Endothelial cell of umbilical vein (primary cell): ENCODE measurements around the gene ELMO2.

ENCODE experiments used
- EZH2 ChIP-seq: IDR thresholded peaks from 2 replicates; pipeline ENCODE4 v1.6.1; 2012; ENCODE audit warnings: borderline replicate concordance, low read depth, mild to moderate bottlenecking, moderate library complexity, low read length, inconsistent platforms; ENCODE audit not compliant: severe bottlenecking
- JUN ChIP-seq: IDR thresholded peaks from 2 replicates; pipeline ENCODE4 v1.6.1; 2011; ENCODE audit warnings: borderline replicate concordance, low read depth; ENCODE audit not compliant: insufficient read length, insufficient read depth
- MYC ChIP-seq: IDR thresholded peaks from one replicate; pipeline ENCODE4 v1.6.1; 2011; ENCODE audit warnings: mild to moderate bottlenecking, low read depth, low read length
- POLR2A ChIP-seq: IDR thresholded peaks from 2 replicates; pipeline ENCODE4 v1.6.1; 2012; ENCODE audit warnings: low read depth, mild to moderate bottlenecking, control low read depth, low read length
- TF ChIP-seq, protein P1 (sequence below), 2 donors: IDR thresholded peaks; 1 replicate in 1 of 2; 2 replicates in 1 of 2; pipeline ENCODE4 v1.5.1; 2011; ENCODE audit warnings: low read length in 2 of 2, mild to moderate bottlenecking in 2 of 2, moderate library complexity in 2 of 2, control low read depth in 1 of 2, inconsistent platforms in 1 of 2, low read depth in 1 of 2; ENCODE audit not compliant: insufficient read depth in 1 of 2; ENCODE audit errors: extremely low read depth in 1 of 2

DNA sequence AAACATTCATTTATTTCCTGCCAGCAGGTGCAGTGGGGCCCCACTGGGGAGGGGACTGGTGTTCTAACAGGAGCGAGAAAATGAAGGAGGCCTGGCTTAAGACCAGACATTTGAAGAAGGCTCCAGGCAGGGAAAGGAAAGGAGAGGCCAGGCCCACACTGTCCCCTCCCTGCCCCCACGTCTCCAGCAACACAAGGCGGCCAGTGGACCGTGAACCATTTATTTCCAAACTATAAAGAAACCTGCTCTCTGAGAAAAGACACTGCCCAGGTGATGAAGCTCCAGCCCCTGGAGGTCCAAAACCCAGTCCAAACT lies 56.7 kb downstream of the ELMO2 start:
- TF ChIP-seq, protein P1, sequence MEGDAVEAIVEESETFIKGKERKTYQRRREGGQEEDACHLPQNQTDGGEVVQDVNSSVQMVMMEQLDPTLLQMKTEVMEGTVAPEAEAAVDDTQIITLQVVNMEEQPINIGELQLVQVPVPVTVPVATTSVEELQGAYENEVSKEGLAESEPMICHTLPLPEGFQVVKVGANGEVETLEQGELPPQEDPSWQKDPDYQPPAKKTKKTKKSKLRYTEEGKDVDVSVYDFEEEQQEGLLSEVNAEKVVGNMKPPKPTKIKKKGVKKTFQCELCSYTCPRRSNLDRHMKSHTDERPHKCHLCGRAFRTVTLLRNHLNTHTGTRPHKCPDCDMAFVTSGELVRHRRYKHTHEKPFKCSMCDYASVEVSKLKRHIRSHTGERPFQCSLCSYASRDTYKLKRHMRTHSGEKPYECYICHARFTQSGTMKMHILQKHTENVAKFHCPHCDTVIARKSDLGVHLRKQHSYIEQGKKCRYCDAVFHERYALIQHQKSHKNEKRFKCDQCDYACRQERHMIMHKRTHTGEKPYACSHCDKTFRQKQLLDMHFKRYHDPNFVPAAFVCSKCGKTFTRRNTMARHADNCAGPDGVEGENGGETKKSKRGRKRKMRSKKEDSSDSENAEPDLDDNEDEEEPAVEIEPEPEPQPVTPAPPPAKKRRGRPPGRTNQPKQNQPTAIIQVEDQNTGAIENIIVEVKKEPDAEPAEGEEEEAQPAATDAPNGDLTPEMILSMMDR (IDR thresholded peaks at IDR 0.05; ENCODE audit: extremely low read depth in 1 of 2, insufficient read depth in 1 of 2, low read depth in 1 of 2, low read length in 2 of 2): no peak
- TF ChIP-seq POLR2A (no peak), MYC (no peak), JUN (no peak), EZH2 (no peak)
